Measurements from ENCODE around the gene STEAP2.
"Not testable (repeated sequence)": the region's sequence is repeated elsewhere in the genome, so short reads cannot be mapped to it uniquely, and the experiment has no call there.

STEAP2 gene

DNA sequence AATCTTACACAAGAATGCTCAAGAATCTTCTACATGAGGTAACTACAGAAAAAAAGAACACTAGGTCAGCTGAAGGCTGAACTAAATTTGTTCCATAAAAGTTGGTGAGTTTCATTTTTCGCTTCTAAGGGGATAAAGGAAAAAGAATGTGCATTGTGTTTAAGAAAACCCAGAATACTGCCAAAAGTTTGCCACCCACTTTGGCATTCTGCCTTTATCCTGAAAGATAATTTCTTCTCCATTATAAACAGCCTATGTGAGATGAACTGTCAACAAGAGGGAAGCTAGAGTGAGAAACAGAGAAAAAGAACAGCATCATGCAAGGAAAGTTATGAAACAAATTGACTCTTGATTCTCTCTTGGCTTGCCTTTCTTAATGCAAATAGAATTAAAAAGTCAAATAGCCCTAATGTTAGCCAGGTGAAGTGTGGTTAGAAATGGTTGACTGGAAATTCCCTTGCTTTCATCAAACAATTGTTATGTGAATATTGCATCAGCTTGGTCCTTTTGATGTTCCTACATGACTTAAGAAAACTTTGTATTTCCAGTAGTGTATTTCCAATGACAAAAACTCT lies 31.4 kb upstream of the STEAP2 start:
- H3K4me3 ChIP-seq (ENCODE audit: low read depth, low read length), result no peak overlapping the region

DNA sequence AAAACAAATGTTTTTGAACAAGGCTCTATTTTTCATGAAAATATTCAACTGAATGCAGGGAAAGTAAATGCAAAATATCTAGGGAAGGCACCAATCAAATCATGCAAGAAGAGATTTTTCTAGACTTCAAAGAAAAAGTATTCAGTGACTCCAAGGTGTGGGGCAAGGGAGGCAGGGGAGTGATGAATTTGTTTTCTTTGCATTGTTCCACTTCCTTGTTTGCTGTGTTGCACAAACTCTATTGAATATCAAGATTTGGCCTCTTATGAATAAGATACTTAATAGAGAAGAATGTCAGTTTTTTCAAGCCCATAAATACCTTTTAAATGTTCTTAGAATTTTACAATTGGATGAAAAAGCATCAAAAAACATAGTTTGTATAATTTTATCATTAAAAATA lies 30.9 kb upstream of the STEAP2 start:
- no peak overlapping the region for H3K4me3 ChIP-seq (ENCODE audit: low read depth, low read length)

More for the DNA sequence above, 31.4 kb upstream of the STEAP2 start:
- TF ChIP-seq, protein P1, sequence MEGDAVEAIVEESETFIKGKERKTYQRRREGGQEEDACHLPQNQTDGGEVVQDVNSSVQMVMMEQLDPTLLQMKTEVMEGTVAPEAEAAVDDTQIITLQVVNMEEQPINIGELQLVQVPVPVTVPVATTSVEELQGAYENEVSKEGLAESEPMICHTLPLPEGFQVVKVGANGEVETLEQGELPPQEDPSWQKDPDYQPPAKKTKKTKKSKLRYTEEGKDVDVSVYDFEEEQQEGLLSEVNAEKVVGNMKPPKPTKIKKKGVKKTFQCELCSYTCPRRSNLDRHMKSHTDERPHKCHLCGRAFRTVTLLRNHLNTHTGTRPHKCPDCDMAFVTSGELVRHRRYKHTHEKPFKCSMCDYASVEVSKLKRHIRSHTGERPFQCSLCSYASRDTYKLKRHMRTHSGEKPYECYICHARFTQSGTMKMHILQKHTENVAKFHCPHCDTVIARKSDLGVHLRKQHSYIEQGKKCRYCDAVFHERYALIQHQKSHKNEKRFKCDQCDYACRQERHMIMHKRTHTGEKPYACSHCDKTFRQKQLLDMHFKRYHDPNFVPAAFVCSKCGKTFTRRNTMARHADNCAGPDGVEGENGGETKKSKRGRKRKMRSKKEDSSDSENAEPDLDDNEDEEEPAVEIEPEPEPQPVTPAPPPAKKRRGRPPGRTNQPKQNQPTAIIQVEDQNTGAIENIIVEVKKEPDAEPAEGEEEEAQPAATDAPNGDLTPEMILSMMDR (IDR thresholded peaks at IDR 0.05; ENCODE audit: insufficient read depth, low read depth, low read length, missing control alignments), result no peak
- peak; percentile 18 for DNase-seq (ENCODE audit: low read depth)

DNA sequence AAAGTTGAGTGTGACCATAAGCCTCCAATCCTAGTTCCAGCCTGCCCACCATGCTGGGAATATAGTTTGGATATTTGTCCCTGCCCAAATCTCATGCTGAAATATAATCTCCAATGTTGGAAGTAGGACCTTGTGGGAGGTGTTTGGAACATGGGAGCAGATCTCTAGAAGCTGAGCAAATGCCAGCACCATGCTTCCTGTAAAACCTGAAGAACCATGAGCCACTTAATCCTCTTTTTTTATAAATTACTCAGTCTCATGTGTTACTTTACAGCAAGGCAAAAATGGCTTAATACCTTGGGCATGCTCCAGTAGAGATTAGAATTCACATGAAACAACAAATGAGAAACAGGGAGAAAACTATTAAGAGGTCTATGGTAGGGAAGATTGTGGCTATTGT lies 30.1 kb upstream of the STEAP2 start:
- DNase-seq (ENCODE audit: low read depth), result no peak
- no peak overlapping the region for H3K4me3 ChIP-seq (ENCODE audit: low read depth, low read length)
- TF ChIP-seq, protein P1 (IDR thresholded peaks at IDR 0.05; ENCODE audit: insufficient read depth, low read depth, low read length, missing control alignments), result no peak

More for the DNA sequence above, 30.9 kb upstream of the STEAP2 start:
- no peak for DNase-seq (ENCODE audit: low read depth)
- TF ChIP-seq, protein P1 (IDR thresholded peaks at IDR 0.05; ENCODE audit: insufficient read depth, low read depth, low read length, missing control alignments), result no peak

DNA sequence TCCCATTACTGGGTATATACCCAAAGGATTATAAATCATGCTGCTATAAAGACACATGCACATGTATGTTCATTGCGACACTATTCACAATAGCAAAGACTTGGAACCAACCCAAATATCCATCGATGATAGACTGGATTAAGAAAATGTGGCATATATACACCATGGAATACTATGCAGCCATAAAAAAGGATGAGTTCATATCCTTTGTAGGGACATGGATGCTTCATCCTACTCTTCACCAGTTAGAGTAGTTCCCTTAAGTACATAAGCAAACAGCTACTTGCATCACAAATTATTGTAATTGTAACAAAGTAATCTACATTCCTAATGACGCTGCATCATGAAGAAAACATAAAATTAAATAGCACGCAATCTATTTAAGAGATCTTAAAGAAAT lies 25.2 kb upstream of the STEAP2 start:
- DNase-seq (ENCODE audit: low read depth); H3K4me3 ChIP-seq (ENCODE audit: low read depth, low read length): not testable (repeated sequence)

DNA sequence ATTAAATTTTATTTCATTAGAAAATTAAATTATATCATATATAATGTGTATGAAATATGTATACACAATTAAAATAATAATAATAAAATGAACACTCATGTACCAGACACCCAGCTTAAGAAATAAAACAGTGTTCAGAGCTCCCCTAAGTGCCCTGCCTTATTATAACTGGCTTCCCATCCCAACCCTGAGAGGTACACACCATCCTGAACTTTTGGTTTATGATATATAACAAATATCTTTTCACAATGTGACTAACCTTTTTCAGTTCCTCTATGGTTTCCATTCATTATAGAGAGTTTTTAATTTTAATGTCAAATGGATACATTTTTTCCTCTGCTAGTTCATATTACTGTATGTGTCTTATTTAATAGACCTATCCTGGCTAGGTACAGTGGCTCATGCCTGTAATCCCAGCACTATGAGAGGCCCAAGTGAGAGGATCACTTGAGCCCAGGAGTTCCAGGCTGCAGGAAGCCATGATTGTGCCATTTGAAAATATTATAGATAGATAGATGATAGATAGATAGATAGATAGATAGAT lies 24.0 kb upstream of the STEAP2 start:
- TF ChIP-seq, protein P1 (IDR thresholded peaks at IDR 0.05; ENCODE audit: insufficient read depth, low read depth, low read length, missing control alignments), result no peak
- no peak for DNase-seq (ENCODE audit: low read depth)
- H3K4me3 ChIP-seq (ENCODE audit: low read depth, low read length), result no peak overlapping the region

DNA sequence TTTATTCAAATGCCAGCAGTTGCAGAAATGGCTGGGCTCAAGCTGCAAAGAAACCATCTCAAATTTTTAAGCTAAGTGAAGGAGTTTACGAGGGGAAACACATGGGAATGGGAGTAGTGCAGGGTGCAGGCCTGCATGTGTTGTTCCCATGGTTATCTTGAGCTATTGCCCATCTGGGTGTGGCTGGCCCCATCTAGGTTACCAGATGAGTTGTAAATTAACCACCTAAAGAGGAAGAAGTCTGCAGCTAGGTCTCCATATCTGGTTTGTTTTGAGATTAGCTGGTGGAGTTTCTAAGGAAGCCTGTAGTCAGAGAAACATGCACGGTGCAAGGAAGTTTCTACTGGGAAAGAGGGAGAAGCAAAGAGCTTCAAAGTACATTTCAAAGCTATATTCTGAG lies 23.3 kb upstream of the STEAP2 start:
- TF ChIP-seq, protein P1 (IDR thresholded peaks at IDR 0.05; ENCODE audit: insufficient read depth, low read depth, low read length, missing control alignments), result no peak
- H3K4me3 ChIP-seq (ENCODE audit: low read depth, low read length), result no peak overlapping the region
- peak; percentile 9 for DNase-seq (ENCODE audit: low read depth)

DNA sequence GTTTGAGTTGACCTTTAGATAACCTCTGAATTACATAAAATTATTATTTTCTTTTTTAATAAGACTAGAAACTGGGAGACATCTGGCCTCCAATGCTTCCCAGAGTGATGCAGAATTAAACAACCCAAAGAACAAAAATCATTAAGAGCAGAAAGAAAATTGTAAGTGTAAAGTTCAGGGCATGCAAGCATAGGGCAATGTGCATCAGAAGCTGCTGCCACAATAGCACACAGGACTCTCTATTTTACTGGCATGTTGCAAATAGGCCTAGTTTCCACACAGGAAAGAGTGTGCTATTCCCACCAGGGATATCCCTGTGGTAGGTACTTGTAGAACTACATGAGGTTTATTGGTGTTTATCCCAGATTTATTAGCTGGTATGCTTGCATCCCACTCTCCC lies 20.5 kb upstream of the STEAP2 start:
- TF ChIP-seq, protein P1 (IDR thresholded peaks at IDR 0.05; ENCODE audit: insufficient read depth, low read depth, low read length, missing control alignments), result no peak
- DNase-seq (ENCODE audit: low read depth), result no peak
- no peak overlapping the region for H3K4me3 ChIP-seq (ENCODE audit: low read depth, low read length)
